VCaP (cell line): ENCODE data around the gene NOC2L.

Experiments
- H3K27ac ChIP-seq: fragments of 450-650 bp; 2 replicates; pipeline ENCODE4 v1.5.1; 2017
- CTCF ChIP-seq: fragments of 450-650 bp; conservative IDR thresholded peaks from 2 replicates; pipeline ENCODE4 v1.5.1; 2017; ENCODE audit warnings: mild to moderate bottlenecking, moderate library complexity

NOC2L gene

GRCh38 chr1:958823-959730, at the start of gene NOC2L:
NOC2L (minus strand) TSS chr1:959256; CDS start chr1:959240, 16 bp downstream.
- no peak for TF ChIP-seq CTCF
- H3K27ac ChIP-seq: peak within 1 kb of the TSS; percentile 82

- peak overlapping the region; percentile 82 for H3K27ac ChIP-seq
Observed at GRCh38 chr1:1006305-1007159, 47.5 kb upstream of the NOC2L start.

GRCh38 chr1:1005774-1006304, 46.8 kb upstream of the NOC2L start:
- H3K27ac ChIP-seq: peak overlapping the region; percentile 82
- no peak for TF ChIP-seq CTCF

More at GRCh38 chr1:1006305-1007159, 47.5 kb upstream of the NOC2L start:
- TF ChIP-seq CTCF: no peak

- peak overlapping the region; percentile 82 for H3K27ac ChIP-seq
- TF ChIP-seq CTCF: no peak
Observed at GRCh38 chr1:1004780-1005697, 46.0 kb upstream of the NOC2L start.

GRCh38 chr1:1004420-1004779, 45.3 kb upstream of the NOC2L start:
- no peak for TF ChIP-seq CTCF
- H3K27ac ChIP-seq: peak overlapping the region; percentile 82

- no peak for TF ChIP-seq CTCF
- peak overlapping the region; percentile 82; the same call in 1 of the 2 replicates for H3K27ac ChIP-seq
Observed at GRCh38 chr1:1003618-1004419, 44.8 kb upstream of the NOC2L start.
